HG03103 (cell line): ENCODE measurements around the gene ATP6V0A4.
"Not testable (repeated sequence)": the region's sequence is repeated elsewhere in the genome, so short reads cannot be mapped to it uniquely, and the experiment has no call there.

Source experiments
- ATAC-seq: cut with Tn5 transposase; IDR thresholded peaks from one replicate; pipeline ENCODE4 v1.9.1; 2021; ENCODE audit warnings: low read depth; ENCODE audit not compliant: unreplicated experiment

ATP6V0A4 gene

DNA sequence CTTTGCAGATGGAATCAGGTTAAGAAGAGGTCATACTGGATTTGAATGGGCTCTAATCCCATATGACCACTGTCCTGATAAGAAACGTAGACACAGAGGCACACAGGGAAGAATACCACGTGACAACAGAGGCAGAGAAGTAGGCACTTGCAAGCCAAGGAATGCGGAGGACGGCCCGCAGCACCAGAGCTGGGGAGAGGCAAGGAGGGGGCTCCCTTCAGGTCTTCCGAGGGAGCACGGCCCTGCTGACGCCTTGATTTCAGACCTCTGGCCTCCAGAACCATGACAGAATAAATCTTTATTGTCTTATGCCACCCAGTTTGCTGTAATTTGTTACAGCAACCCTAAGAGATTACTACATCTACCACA is 44.9 kb downstream of the ATP6V0A4 start:
- ATAC-seq, result no peak

DNA sequence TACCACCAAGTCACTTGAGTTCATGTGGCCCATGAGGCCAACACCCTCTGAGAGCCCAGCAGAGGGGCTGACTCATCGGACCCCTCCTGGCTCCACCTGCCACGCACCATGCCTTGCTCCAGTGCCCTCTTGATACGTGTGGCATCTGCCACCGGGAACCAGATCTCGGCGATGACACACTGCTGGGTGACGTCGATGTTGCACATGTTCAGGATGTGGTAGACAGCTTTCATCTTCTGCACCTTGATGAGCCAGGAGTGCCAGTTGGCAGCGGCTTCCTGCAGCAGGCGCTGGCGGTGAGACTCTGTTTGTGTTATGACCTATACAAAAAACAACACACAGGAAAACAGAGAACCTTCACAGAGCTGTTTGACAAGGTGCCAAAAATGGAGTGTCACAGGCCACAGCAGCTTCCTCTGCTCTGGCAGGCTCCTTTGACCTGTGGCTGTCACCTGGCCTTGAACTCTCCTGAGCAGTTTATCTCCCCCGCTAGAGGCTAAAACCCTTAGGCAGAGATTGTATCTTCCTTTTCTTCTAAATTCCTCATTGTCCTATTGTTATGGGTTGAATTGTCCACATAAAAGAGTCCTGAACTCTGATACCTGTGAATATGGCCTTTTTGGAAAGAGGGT is 45.4 kb downstream of the ATP6V0A4 start:
- ATAC-seq, result peak; percentile 75

DNA sequence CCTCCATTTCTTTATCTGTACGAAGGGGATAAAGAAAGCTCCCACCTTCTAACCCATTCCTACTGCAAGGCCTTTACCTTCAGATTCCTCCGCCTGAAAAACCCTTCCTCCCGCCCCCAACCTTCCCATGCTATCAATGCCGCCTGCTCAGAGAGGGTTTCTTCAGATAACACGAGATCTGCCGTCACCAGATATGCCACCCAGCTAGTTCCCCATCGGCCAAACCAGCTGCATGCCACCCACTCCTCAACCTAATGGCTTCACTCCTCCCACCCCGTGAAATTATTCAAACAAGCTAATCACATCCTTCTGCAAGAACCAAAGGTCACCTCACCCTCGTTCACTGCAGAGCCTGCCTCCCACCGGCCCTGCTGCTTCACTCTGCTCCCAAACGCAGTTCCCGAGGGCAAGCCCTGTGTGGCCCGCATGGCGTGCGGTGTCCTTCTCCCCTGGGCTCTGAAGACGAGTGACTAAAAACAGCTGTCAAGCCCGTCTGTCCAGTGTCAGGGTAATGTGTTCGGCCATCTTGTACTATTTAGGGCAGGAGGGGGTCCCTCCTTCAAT is 47.0 kb downstream of the ATP6V0A4 start:
- no peak for ATAC-seq

DNA sequence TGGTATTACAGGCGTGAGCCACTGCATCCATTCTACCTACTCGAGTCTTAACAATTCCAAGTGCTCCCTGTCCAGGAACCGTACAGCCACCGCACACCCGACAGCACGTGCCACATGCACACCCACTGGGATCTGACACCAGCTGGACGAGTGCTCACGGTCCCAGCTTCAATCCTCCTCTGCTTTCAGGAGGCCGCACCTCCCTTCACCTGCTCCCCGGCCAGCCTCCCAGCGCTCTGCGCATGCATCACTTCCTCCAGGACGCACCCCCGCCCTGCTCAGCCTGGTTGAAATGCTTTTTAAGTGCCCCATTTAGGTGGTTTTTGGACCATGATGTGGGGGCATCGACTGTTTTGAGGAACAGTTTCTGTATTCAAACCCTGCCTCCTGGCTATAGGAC is 47.5 kb downstream of the ATP6V0A4 start:
- ATAC-seq, result no peak

DNA sequence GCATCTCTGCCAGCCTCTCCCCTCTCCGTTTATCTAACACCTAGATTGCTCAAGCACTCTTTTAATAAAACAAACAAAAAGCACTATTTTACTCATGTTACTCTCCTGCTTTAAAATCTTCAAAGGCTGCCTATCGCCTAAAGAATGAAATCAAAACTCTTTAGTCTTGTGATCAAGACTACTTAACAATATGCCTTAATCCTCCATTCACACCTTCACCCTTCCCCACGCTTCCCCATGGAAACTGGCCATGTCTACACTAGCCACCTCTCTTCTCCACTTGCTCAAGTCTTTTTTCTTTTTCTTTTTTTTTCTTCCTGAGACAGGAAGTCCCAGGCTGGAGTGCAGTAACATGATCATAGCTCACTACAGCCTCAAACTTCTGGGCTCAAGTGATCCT is 48.0 kb downstream of the ATP6V0A4 start:
- ATAC-seq, result no peak

DNA sequence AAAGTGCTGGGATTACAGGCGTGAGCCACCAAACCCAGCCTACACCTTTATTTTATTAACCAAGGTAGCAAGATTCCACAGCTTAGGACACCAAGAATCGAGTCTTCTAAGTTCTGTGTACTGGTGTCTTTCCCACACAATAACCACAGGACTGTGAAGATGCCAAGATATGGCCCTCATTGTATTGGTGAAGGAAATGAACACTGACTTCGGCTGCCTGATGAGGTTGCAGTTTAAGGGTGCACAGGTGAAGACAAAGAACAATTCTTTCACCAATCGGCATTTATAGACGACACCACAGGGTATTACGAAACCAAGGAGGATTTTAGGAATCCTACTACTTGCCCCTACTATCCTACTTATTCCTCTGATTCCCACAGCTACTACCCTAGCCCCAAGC is 49.3 kb downstream of the ATP6V0A4 start:
- ATAC-seq, result no peak

DNA sequence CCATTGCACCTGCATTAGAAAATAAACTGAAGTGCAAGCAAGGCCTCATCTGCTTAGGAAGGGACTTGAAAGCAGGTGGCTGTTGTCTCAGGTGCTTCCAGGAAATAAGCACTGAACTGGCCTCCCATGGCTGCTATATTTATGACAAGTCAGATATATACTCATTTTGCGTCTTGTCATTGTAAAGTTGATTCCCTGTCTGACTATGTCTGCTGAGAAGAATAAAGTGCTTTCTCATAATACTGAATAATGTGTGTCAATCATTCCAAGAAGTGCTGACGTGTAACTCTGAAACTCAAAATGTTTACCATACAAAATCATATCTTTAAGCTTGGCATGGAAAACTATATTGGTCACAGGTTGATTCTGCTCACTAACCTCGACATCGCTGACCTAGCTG is 51.9 kb downstream of the ATP6V0A4 start:
- ATAC-seq, result no peak

DNA sequence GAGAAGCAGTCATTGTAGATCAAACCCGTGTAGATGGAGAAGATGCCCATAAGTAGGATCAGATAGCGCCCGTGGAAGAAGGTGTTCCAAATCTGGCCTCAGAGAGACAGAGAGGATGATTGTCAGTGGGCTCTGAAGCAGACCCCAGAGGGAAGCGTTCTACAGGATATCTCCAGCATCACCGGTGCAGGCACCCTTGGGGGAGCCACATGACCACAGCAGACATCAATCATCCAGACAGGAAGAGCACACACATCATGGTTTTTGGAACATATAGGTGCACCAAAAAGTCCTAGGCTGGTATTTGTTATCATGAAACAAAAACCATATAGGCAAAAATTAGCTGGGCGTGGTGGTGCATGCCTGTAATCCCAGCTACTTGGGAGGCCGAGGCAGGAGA is 52.8 kb downstream of the ATP6V0A4 start:
- ATAC-seq, result no peak

DNA sequence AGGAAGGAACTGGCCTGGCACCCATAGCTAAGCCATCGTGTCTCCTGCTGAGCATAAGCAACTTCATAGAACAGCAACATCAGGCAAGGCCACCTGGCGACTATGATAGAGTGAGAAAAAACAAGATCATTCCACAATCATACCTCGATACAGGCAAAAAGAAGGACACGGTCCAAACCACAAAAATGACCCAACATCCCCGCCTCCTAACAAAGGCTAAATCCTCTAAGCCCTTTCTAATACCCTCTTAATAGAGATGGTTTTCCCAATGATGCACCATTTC is 56.6 kb downstream of the ATP6V0A4 start:
- ATAC-seq, result no peak

DNA sequence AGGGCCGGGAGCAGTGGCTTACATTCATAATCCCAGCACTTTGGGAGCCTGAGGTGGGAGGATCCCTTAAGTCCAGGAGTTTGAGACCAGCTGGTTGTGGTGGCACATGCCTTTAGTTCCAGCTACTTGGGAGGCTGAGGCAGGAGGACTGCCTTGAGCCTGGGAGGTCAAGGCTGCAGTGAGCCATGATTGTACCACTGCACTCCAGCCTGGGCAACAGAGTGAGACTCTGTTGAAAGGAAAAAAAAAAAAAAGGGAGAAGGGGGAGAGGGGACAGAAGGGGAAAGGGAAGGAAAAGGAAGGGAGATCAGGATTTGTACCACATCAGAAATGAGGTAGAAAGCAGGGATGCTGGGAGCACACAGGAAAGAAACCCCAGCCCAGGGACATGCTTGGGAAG is 58.1 kb downstream of the ATP6V0A4 start:
- ATAC-seq, result no peak

DNA sequence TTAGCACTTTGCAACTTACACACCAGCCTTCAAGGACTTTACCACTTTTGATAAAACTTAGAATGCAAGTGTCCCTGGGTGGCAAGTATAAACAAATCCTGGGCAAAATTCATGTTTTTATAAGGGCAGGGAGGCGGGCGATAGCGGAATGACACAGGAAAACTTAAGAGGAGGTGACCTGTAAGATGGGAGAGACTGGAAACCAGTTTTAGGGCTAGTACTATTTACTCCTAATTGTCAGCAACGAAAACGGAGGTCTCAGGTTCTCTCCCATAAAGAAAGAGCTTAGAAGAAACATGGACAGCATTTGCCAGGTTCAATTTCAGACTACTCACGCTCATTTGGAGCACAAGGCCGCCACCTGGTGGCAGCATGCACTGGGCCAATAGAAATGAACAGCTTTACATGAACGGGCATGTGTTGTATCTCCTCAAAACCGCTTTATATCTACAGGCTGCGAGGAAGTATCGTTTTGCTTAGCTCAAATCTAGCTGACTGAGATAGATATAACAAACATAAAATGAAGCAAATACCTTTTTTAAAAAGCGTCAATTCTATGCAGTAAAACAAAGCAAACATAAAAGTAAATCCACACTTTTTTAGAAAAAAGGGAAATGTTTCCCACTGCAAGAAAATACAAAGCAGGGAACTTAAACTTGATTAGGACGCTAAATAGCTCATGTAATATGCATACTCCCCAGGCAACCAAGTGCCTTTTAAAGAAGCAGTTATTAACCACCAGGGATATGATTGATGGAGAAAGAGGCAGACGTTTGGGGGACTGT is 59.3 kb downstream of the ATP6V0A4 start:
- ATAC-seq, result peak; percentile 87

DNA sequence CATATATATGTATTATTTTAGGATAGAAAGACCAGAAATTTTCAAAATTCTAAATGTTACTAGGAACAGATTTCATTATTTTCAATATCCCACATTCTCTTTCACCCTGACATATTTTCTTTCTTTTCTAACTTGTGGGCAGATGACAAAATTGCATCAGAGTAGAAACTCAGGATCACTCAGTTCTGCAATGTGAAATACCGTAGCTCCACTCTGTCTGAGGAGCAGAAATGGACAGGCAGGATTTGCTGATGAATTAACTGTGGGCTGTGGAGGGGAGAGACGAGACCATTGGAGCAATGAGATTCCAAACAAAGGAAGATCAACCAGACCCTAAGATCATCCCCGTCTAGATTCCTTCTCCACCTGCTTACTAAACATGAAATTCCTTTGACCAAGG is 59.9 kb downstream of the ATP6V0A4 start:
- no peak for ATAC-seq

DNA sequence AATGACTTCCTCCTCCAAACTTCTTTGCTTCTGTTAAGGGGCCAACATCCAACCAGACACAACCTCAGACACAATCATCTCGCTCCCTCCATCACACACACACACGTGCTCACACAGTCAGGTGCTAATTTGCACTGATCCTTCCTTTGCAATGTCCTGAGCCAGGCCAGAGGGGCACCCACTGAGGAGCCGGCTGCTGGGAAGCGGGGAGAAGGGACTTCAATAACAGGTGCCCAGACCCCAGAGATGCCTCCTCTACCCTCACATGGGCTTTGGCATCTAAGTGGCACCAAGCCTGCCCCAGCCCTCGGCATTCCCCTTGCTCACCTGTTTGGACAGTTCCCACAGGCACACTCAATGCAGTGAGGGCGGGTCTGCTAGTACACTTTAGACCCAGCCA is 62.6 kb downstream of the ATP6V0A4 start:
- ATAC-seq, result no peak

DNA sequence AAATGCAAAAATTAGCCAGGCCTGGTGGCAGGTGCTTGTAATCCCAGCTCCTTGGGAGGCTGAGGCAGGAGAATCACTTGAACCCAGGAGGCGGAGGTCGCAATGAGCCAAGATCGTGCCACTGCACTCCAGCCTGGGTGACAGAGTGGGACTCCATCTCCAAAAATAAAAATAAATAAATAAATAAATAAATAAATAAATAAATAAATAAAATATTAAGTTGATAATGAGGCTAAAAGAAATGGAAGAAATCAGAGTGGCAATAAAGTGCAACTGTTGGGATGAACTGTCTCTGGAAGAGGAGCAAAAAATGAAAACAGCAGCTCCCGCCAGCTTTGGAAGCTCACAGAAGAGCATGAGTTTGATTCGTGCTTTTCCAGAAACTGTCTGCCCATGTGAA is 66.3 kb downstream of the ATP6V0A4 start:
- not testable (repeated sequence) for ATAC-seq

DNA sequence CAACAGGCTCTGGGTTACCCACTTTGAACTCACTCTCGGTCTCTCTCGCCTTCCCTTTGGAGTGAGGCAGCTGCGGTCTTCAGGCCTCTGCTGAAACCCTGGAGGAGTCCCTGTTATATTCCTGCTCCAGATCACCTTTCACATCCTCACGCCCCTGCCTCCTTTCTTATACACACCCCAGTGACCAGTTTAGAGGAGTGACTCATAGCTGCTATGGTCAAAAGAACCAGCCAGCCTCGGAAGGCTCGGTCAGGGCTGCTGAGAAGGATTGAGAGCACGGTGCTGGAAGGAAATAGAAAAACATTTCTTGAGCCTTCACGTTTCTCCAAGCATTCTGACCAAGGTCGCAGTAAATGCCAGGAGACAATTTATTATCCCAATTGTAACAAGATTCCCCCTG is 68.6 kb downstream of the ATP6V0A4 start:
- no peak for ATAC-seq

DNA sequence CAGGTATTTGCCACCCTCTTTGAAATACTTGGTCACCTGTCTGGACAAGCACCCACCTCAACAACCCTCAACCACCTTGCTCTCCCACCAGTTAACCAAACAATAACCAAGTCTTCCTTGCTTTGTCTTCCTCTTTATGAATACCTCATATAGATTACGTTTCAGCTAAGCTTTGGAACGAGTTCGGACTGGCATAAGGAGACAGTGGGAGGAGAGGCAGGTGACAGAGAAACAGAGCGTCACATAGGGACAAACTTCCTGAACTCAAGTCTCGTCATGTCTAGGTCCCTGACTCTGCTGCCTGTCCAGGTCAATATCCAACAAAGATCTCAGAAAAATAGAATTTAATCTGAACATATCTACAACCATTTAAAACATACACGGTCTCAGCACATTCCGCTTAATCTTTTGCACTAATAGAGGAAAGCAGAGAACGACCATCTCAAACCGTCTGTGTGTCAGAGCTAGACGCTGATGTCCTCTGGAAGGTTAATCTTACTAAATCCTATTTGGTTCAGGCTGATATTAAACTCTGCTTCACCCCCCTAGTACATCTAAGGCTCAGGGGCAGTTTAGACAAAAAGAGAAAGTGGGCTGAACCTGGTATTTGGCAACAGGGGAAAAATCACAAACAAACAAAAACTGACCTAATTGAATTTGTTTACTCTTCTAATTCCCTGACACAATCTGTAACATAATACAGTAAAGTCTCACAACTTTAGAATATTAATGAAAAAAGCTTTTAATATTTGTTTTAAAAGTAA is 70.5 kb downstream of the ATP6V0A4 start:
- no peak for ATAC-seq

DNA sequence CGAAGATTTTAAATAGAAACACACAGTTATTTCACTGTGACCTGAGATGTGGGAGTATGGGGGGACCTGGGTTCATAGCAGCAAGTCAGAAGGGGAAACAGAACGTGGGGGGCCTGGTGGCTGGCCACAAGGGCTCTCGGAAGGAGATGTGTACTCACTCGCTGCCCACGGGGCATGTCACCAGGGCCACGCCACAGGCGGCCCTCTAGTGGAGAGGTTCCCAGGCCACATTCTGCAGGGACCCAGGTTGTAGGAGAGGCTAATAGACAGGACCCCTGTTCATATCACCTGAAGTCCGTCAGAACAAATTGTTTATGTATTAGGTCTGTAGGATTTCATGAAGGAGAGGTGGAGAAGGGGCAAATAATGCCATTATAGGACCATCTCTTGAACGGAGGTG is 71.7 kb downstream of the ATP6V0A4 start:
- ATAC-seq, result no peak

DNA sequence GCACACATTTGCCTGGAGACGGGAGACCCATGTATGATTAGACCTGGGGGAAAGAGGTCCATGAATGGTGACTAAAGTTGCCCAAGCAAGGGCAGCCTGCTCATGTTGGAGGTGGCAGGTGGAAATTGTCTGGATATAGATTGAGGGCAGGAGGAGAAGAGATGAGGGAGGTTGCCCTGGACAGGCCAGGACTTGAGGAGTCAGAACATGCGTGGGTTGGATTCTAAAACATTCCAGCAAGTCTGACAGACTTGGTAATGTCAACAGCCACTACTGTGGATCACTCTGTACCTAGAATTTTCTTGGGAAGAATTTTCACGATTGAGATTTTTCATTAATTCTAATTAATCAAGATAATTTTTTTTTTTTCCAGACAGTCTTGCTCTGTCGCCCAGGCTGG is 77.7 kb downstream of the ATP6V0A4 start:
- no peak for ATAC-seq

DNA sequence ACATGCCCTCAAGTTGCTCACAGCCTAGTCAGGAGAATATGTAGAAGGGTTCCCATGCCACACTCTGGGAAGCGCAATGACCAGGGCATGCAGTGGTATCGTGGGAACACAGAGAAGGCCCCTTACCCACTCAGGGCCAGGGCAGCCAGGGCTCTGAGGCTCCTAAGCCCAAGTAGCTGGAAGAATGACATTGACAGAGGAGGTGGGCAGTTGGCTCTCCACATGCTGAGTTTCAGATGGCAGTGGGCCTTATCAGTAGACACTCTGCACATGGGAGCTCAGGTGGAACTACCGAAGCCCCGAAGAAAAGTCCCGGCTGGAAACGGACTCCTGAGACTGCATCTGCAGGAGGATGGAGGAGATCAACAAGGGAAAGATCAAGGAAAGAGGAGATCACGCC is 81.1 kb downstream of the ATP6V0A4 start:
- ATAC-seq, result no peak

DNA sequence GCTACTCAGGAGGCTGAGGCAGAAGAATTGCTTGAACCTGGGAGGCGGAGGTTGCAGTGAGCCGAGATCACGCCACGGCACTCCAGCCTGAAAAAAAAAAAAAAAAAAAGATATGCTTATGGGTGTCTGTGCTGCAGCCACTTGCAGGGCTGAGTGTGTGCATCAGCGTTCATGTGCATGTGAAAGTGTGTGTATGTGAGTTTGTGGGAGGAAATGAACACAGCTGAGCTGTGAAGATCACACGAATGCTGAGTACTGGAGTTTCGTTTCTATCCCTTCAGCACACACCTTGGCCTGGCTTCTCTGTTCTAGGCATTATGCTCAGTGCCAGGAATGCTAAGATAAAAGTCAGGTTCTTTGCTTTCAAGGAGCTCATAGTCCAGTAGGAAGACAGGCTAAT is 84.8 kb downstream of the ATP6V0A4 start:
- ATAC-seq, result no peak

DNA sequence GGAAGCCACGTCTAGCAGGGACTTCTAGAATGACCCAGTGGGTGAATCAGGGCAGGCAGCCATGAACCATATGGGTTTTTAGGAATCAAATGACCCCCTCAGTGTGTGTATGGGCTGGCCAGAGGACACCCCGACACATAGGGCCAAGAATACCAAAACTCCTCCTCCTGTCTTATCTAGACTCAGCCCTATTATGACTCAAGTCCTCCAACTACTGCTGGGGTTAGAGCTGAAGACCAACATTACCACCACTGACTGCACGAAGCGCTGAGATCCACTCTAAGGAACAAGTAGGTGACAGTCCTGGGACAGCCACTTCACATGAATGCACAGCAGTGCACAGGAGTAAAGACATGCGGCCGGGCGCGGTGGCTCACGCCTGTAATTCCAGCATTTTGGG is 85.3 kb downstream of the ATP6V0A4 start:
- no peak for ATAC-seq
